Heart left ventricle (tissue), 13 donors: ENCODE data around the gene F8.

ENCODE experiments used
- POLR2A ChIP-seq, 2 donors: fragments of 450-650 bp; IDR thresholded peaks; one replicate each; pipeline ENCODE4 v1.6.1; 2017; ENCODE audit warnings: antibody characterized with exemption in 2 of 2, mild to moderate bottlenecking in 2 of 2, moderate library complexity in 2 of 2
- TF ChIP-seq, protein P1 (sequence below), 12 donors: fragments of 200-600 bp; sonication (generic) in 4 of 12; IDR thresholded peaks; one replicate each; pipeline versions ENCODE4 v1.5.0 to v1.8.0; 2018 to 2022; ENCODE audit warnings: antibody characterized with exemption in 12 of 12, mild to moderate bottlenecking in 5 of 12
- donor health status: ischemic (EF 13 %, LVEDD 7.1; RV severe dilation, severe dysfunction).
- donor health status: DM: no; HTN: yes; CAD: no.
- donor health status: DM: no; HTN: no; CAD: no.
- donor health status: ischemic (EF 25% LVEDD 6.9; RV normal size, moderate dysfunction).
- donor health status: ischemic (EF 25% LVEDD 5.7; RV mildly dilated, moderate dysfunction).
- donor health status: ischemic (EF 35%, LVEDD 5.7; RV mildly dilated, moderate dysfunction).
- donor health status: nonischemic (EF 11% LVEDD 7.7; RV severe dilation, severe dysfunction).
- donor health status: DM: yes; HTN: yes; CAD: no.
- donor health status: PGD.
- donor health status: ischemic (EF 29% LVEDD 5.4; RV normal size, mild dysfunction).
- donor health status: nonischemic (EF 23%, LVEDD 6.1; RV moderate dilation, normal function).

DNA sequence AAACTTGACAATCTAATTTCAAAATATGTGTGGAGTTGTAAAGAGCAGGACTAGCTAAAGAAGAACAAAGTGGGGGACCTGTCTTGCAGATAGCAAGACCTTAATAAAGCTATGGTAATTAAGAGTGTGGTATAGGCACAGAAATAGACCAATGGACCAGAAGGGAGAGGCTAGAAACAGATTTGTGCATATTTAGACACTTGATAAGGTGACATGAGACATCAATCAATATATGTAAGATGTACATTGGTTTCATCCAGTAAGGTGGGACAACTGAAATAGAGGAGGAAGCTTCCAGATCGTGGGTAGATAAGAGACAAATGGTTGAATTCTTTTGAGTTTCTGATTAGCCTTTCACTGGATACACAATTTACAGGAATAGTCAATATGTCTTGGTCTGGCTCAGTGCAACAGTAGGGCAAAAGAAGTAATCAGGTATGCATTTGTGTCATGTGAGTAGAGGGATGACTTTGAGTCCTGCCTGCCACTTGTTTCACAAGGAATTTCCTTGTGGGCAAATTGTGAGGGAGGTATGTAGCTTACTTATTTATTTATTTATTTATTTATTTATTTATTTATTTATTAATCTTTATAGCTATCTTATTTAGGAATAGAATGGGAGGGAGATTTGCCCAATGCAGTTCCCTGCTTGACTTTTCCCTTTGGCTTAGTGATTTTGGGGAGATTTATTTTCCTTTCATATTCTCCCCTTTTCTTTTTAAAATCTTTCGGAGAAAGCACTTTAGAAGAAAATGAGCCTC is 210.0 kb downstream of the F8 start:
- TF ChIP-seq, protein P1, sequence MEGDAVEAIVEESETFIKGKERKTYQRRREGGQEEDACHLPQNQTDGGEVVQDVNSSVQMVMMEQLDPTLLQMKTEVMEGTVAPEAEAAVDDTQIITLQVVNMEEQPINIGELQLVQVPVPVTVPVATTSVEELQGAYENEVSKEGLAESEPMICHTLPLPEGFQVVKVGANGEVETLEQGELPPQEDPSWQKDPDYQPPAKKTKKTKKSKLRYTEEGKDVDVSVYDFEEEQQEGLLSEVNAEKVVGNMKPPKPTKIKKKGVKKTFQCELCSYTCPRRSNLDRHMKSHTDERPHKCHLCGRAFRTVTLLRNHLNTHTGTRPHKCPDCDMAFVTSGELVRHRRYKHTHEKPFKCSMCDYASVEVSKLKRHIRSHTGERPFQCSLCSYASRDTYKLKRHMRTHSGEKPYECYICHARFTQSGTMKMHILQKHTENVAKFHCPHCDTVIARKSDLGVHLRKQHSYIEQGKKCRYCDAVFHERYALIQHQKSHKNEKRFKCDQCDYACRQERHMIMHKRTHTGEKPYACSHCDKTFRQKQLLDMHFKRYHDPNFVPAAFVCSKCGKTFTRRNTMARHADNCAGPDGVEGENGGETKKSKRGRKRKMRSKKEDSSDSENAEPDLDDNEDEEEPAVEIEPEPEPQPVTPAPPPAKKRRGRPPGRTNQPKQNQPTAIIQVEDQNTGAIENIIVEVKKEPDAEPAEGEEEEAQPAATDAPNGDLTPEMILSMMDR (IDR thresholded peaks at IDR 0.05), result no peak
- no peak for TF ChIP-seq POLR2A (IDR thresholded peaks at IDR 0.05)
